ENCODE data around the gene ENTPD8. TPM values are rescaled to one million over a fixed set of nuclear protein-coding genes. Genes with fewer than 3 reads are reported as not detected.

Gene ENTPD8
- total and polyA plus RNA-seq, 2 donors (not counting 1 experiment from before 2014, with no cell fraction given) = not detected

GRCh38 chr9:137394866-137395665, 46.1 kb downstream of the ENTPD8 start:
- no peaks in the 10 kb centered on the region for H3K79me2 ChIP-seq (ENCODE audit: control insufficient read depth, insufficient read depth, low read length)
- H2AFZ ChIP-seq (ENCODE audit: insufficient read depth, low read depth, low read length, poor library complexity, severe bottlenecking) = no peak overlapping the region
- Mint-ChIP-seq H3K27ac (no peak overlapping the region), H3K4me1 (peaks cover 16% of the 10 kb centered on the region), H3K4me3 (no peak overlapping the region), H3K9me3 (ENCODE audit: insufficient read depth) (no peaks in the 10 kb centered on the region), H3K27me3 (no peaks in the 10 kb centered on the region)
- ATAC-seq (ENCODE audit: low read depth) = no peak
- peaks cover 9 to 11% of the 10 kb centered on the region in 2 donors for H3K4me1 ChIP-seq (ENCODE audit: control insufficient read depth in 2 of 2, insufficient read depth in 2 of 2, low read length in 2 of 2)
- H3K27ac ChIP-seq (ENCODE audit: low read length in 2 of 2) = no peak overlapping the region
- H3K9me3 ChIP-seq (ENCODE audit: control extremely low read depth in 1 of 3, control insufficient read depth in 2 of 3, insufficient read depth in 1 of 3, low read length in 2 of 3) = peaks cover 0 to 23% (median 0%) of the 10 kb centered on the region in 3 donors
- no peak for DNase-seq
- no peaks in the 10 kb centered on the region for H3K27me3 ChIP-seq (replicated peaks in 1 of 4; ENCODE audit: control extremely low read depth in 1 of 4, control insufficient read depth in 3 of 4, insufficient read depth in 4 of 4, low read length in 3 of 4)
- ChIA-PET POLR2A (no interaction called here), CTCF (no interaction called here)
- no peak for TF ChIP-seq EZH2 (IDR thresholded peaks at IDR 0.05; ENCODE audit: borderline replicate concordance, insufficient read depth, low read depth, low read length, poor library complexity, severe bottlenecking)
- TF ChIP-seq CTCF (IDR thresholded peaks at IDR 0.05) = no peak
- H3K9ac ChIP-seq (ENCODE audit: low read length) = no peak overlapping the region
- no peak overlapping the region for H3K4me3 ChIP-seq (ENCODE audit: control extremely low read depth in 1 of 5, extremely low read depth in 1 of 5, insufficient read depth in 1 of 5, low read depth in 2 of 5, low read length in 4 of 5)
- peaks cover 4% of the 10 kb centered on the region for H4K20me1 ChIP-seq (ENCODE audit: control insufficient read depth, insufficient read depth, low read length, poor library complexity, severe bottlenecking)
- WGBS (ENCODE audit: insufficient coverage) = 95% methylated on average over 31 of the region's 36 CpGs
- H3K4me2 ChIP-seq (replicated peaks; ENCODE audit: low read depth, low read length, poor library complexity, severe bottlenecking) = no peak overlapping the region
- intact Hi-C loops (cut with micrococcal nuclease) = no loop called here
- H3K36me3 ChIP-seq (replicated peaks in 1 of 2; ENCODE audit: control extremely low read depth in 1 of 2, control insufficient read depth in 1 of 2, extremely low read depth in 1 of 2, insufficient read depth in 2 of 2, low read length in 1 of 2) = no peaks in the 10 kb centered on the region

Measured in B cell (primary cell).